ENCODE results near the gene DNTT. TPM values are rescaled to one million over a fixed set of nuclear protein-coding genes. Genes with fewer than 3 reads are reported as not detected.

The DNTT gene
- total and polyA plus RNA-seq, 4 donors, result not detected

DNA sequence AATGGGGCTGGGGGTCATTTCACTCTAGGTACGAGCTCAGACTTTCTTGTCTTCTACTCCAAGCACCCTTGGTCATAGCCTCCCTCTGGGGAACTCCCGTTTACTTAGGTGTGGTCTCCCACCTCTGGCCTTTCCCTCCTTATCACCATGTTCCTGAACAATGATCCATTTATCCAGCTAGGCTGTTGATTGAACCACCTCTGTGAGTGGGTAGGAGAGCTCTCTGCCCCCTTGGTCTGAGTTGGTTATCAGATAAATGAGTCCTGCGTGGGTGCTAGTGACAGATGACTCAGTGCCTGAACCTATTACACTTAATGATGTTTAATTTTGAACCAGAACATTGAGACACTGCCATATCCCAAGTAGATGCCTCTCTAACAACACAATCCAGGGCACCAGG is 42.3 kb upstream of the DNTT start:
- 76 to 92% methylated on average over 3 of the region's 3 CpGs for WGBS, 2 donors
- Histone ChIP-seq H3K9ac (ENCODE audit: insufficient read depth in 1 of 2, low read length in 2 of 2) (no peak overlapping the region), H3K27ac (ENCODE audit: low read depth in 1 of 2, low read length in 1 of 2) (no peak overlapping the region)

GRCh38 chr10:96263176-96263575 is 41.1 kb upstream of the DNTT start:
- no peak for ATAC-seq (ENCODE audit: insufficient read depth, low FRiP score)
- DNase-seq, result no peak
- H3K27me3 ChIP-seq (ENCODE audit: control insufficient read depth in 3 of 3, insufficient read depth in 3 of 3, low read length in 2 of 3), result no peaks in the 10 kb centered on the region
- TF ChIP-seq, protein P1, sequence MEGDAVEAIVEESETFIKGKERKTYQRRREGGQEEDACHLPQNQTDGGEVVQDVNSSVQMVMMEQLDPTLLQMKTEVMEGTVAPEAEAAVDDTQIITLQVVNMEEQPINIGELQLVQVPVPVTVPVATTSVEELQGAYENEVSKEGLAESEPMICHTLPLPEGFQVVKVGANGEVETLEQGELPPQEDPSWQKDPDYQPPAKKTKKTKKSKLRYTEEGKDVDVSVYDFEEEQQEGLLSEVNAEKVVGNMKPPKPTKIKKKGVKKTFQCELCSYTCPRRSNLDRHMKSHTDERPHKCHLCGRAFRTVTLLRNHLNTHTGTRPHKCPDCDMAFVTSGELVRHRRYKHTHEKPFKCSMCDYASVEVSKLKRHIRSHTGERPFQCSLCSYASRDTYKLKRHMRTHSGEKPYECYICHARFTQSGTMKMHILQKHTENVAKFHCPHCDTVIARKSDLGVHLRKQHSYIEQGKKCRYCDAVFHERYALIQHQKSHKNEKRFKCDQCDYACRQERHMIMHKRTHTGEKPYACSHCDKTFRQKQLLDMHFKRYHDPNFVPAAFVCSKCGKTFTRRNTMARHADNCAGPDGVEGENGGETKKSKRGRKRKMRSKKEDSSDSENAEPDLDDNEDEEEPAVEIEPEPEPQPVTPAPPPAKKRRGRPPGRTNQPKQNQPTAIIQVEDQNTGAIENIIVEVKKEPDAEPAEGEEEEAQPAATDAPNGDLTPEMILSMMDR (IDR thresholded peaks at IDR 0.05; ENCODE audit: control extremely low read depth, extremely low read depth), result no peak
- WGBS, 2 donors, result 89 to 92% methylated on average over 4 of the region's 4 CpGs
- H3K27ac ChIP-seq (ENCODE audit: low read depth in 1 of 2, low read length in 1 of 2), result no peak overlapping the region
- H3K9me3 ChIP-seq (ENCODE audit: control insufficient read depth in 4 of 4, insufficient read depth in 3 of 4, low read length in 3 of 4), result peaks cover 0 to 3% (median 0%) of the 10 kb centered on the region in 4 donors
- no peak overlapping the region for H3K4me3 ChIP-seq
- no peaks in the 10 kb centered on the region for H3K36me3 ChIP-seq (ENCODE audit: control insufficient read depth in 4 of 4, insufficient read depth in 4 of 4, low read length in 4 of 4)
- H3K9ac ChIP-seq (ENCODE audit: insufficient read depth in 1 of 2, low read length in 2 of 2), result no peak overlapping the region
- peaks cover 0 to 6% (median 6%) of the 10 kb centered on the region in 5 donors for H3K4me1 ChIP-seq (ENCODE audit: control insufficient read depth in 5 of 5, insufficient read depth in 5 of 5, low read length in 5 of 5)

More for the DNA sequence above, 42.3 kb upstream of the DNTT start:
- TF ChIP-seq, protein P1 (IDR thresholded peaks at IDR 0.05; ENCODE audit: control extremely low read depth, extremely low read depth), result no peak
- Histone ChIP-seq H3K9me3 (ENCODE audit: control insufficient read depth in 4 of 4, insufficient read depth in 3 of 4, low read length in 3 of 4) (peaks cover 0 to 3% (median 0%) of the 10 kb centered on the region in 4 donors), H3K27me3 (ENCODE audit: control insufficient read depth in 3 of 3, insufficient read depth in 3 of 3, low read length in 2 of 3) (no peaks in the 10 kb centered on the region), H3K4me3 (no peak overlapping the region), H3K4me1 (ENCODE audit: control insufficient read depth in 5 of 5, insufficient read depth in 5 of 5, low read length in 5 of 5) (peaks cover 0 to 9% (median 6%) of the 10 kb centered on the region in 5 donors), H3K36me3 (ENCODE audit: control insufficient read depth in 4 of 4, insufficient read depth in 4 of 4, low read length in 4 of 4) (no peaks in the 10 kb centered on the region)
- no peak for DNase-seq
- ATAC-seq (ENCODE audit: insufficient read depth, low FRiP score), result no peak

DNA sequence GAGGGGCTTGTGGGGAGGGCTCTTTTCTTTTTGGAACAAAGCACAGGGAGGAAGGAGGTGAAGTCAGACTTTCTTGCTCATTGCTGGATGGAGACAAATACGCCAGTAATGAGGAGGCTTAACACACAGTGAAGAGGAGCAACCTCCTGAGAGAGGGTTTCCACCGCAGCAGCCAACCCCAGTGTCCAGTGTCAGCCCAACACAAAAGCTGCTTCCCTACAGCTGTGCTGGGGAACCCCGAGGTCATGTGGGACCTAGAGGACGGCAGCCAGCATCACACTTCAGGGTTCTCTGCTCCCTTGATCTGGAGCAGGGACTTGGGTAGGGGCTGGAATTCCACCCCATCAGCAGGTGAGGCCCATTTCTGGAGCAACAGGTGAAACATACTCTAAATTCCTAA is 40.6 kb upstream of the DNTT start:
- Histone ChIP-seq H3K27ac (ENCODE audit: low read depth in 1 of 2, low read length in 1 of 2) (no peak overlapping the region), H3K27me3 (ENCODE audit: control insufficient read depth in 3 of 3, insufficient read depth in 3 of 3, low read length in 2 of 3) (no peaks in the 10 kb centered on the region), H3K36me3 (ENCODE audit: control insufficient read depth in 4 of 4, insufficient read depth in 4 of 4, low read length in 4 of 4) (no peaks in the 10 kb centered on the region), H3K9ac (ENCODE audit: insufficient read depth in 1 of 2, low read length in 2 of 2) (no peak overlapping the region), H3K9me3 (ENCODE audit: control insufficient read depth in 4 of 4, insufficient read depth in 3 of 4, low read length in 3 of 4) (peaks cover 0 to 3% (median 0%) of the 10 kb centered on the region in 4 donors), H3K4me1 (ENCODE audit: control insufficient read depth in 5 of 5, insufficient read depth in 5 of 5, low read length in 5 of 5) (peaks cover 0 to 6% (median 6%) of the 10 kb centered on the region in 5 donors), H3K4me3 (no peak overlapping the region)
- DNase-seq (no peak), ATAC-seq (ENCODE audit: insufficient read depth, low FRiP score) (no peak)
- WGBS, 2 donors, result 82 to 87% methylated on average over 4 of the region's 4 CpGs
- TF ChIP-seq, protein P1 (IDR thresholded peaks at IDR 0.05; ENCODE audit: control extremely low read depth, extremely low read depth), result no peak

DNA sequence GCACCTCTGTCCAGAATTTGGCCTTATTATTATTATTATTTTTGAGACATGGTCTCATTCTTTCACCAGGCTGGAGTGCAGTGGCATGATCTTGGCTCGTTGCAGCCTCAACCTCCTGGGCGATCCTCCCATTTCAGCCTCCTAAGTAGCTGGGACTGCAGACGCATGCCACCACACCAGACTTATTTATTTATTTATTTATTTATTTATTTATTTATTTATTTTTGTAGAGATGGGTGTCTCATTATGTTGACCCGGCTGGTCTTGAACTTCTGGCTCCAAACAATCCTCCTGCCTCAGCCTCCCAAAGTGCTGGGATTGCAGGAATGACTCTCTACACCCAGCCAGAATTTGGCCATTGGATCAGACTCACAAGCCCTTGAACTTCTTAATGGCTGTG is 39.3 kb upstream of the DNTT start:
- TF ChIP-seq, protein P1 (IDR thresholded peaks at IDR 0.05; ENCODE audit: control extremely low read depth, extremely low read depth), result no peak
- Histone ChIP-seq H3K27ac (ENCODE audit: low read depth in 1 of 2, low read length in 1 of 2) (no peak overlapping the region), H3K4me1 (ENCODE audit: control insufficient read depth in 5 of 5, insufficient read depth in 5 of 5, low read length in 5 of 5) (peaks cover 0 to 7% (median 4%) of the 10 kb centered on the region in 5 donors), H3K36me3 (ENCODE audit: control insufficient read depth in 4 of 4, insufficient read depth in 4 of 4, low read length in 4 of 4) (no peaks in the 10 kb centered on the region), H3K9me3 (ENCODE audit: control insufficient read depth in 4 of 4, insufficient read depth in 3 of 4, low read length in 3 of 4) (peaks cover 0 to 3% (median 0%) of the 10 kb centered on the region in 4 donors), H3K4me3 (no peak overlapping the region), H3K9ac (ENCODE audit: insufficient read depth in 1 of 2, low read length in 2 of 2) (no peak overlapping the region), H3K27me3 (ENCODE audit: control insufficient read depth in 3 of 3, insufficient read depth in 3 of 3, low read length in 2 of 3) (no peaks in the 10 kb centered on the region)
- DNase-seq, result no peak
- WGBS, 2 donors, result 83 to 97% methylated on average over 4 of the region's 4 CpGs
- ATAC-seq (ENCODE audit: insufficient read depth, low FRiP score), result no peak
